Epidermal melanocyte (primary cell): ENCODE measurements around the gene CDH6.

Experiments
- DNase-seq: peaks from one replicate; pipeline ENCODE4 v3.0.0; 2011; ENCODE audit warnings: low spot score; ENCODE audit not compliant: insufficient read length

Gene CDH6

GRCh38 chr5:31375999-31376720 lies 182.7 kb downstream of the CDH6 start:
- DNase-seq: no peak

- no peak for DNase-seq
Observed at GRCh38 chr5:31377274-31377946, 183.9 kb downstream of the CDH6 start.

GRCh38 chr5:31378136-31378535 lies 184.7 kb downstream of the CDH6 start:
- DNase-seq: no peak
